A549 (cell line): ENCODE measurements around the gene STRN4. TPM values are rescaled to one million over a fixed set of nuclear protein-coding genes. Genes with fewer than 3 reads are reported as not detected.

Experiments
- ATAC-seq, 2 experiments: fragments of 200-7000 bp in 1 of 2; fragments of >200 bp in 1 of 2; cut with Nextera tagmentation in 1 of 2; cut with Tn5 transposase in 1 of 2; 3 replicates each; pipeline versions ENCODE4 v1.8.0 to v1.9.1; 2018 to 2020; ENCODE audit warnings: mild to moderate bottlenecking in 1 of 2, moderate library complexity in 1 of 2
- CTCF ChIA-PET: fragments of 300-600 bp; sonication (Branson Sonifier 250); formaldehyde crosslinking; extraction: SDS; loops from one replicate; lab custom pipeline; 2021; ENCODE audit warnings: antibody characterized with exemption, inconsistent platforms; lab: Yijun Ruan, JAX
- POLR2A ChIA-PET: fragments of 350-600 bp; formaldehyde crosslinking; extraction: SDS; loops from one replicate; lab custom pipeline; 2021; ENCODE audit warnings: antibody characterized with exemption, inconsistent platforms; lab: Yijun Ruan, JAX
- DNase-seq, 2 experiments: peaks; one replicate each; pipeline versions ENCODE4 v3.0.0 to v3.0.0-alpha.2; 2011 to 2016; ENCODE audit warnings: low read depth in 1 of 2, low spot score in 1 of 2
- FAIRE-seq: peaks from 2 replicates; lab custom pipeline; 2011; peaks lifted over from hg19 to GRCh38; lab: Jason Lieb, UNC
- H3K27ac ChIP-seq, 2 experiments: fragments of >200 bp; sonication (Bioruptor Twin); formaldehyde crosslinking; 3 replicates each; pipeline ENCODE4 v1.5.1; 2016 to 2017
- H3K4me1 ChIP-seq: fragments of >200 bp; sonication (Bioruptor Twin); formaldehyde crosslinking; 3 replicates; pipeline ENCODE4 v1.6.1; 2016
- H3K4me2 ChIP-seq: fragments of >200 bp; sonication (Bioruptor Twin); formaldehyde crosslinking; 3 replicates; pipeline ENCODE4 v1.6.1; 2016
- H3K4me3 ChIP-seq: fragments of >200 bp; sonication (Bioruptor Twin); formaldehyde crosslinking; 3 replicates; pipeline ENCODE4 v1.5.1; 2016
- H3K9me3 ChIP-seq: fragments of >200 bp; sonication (Bioruptor Twin); formaldehyde crosslinking; 3 replicates; pipeline ENCODE4 v1.6.1; 2016
- CBX8 ChIP-seq: fragments of 200-600 bp; sonication (generic); IDR thresholded peaks from 2 replicates; pipeline ENCODE4 v1.6.1; 2016
- EHMT2 ChIP-seq: fragments of 200-600 bp; sonication (generic); IDR thresholded peaks from 2 replicates; pipeline ENCODE4 v1.6.1; 2016; ENCODE audit warnings: antibody characterized with exemption, low read depth, mild to moderate bottlenecking, moderate library complexity
- FOSL2 ChIP-seq, 2 experiments: fragments of 450-650 bp in 1 of 2; fragments of >200 bp in 1 of 2; sonication (Bioruptor Twin) in 1 of 2; formaldehyde crosslinking; IDR thresholded peaks; 2 replicates each; pipeline versions ENCODE4 v1.5.0 to v1.6.1; 2016 to 2020; ENCODE audit warnings: mild to moderate bottlenecking in 1 of 2, moderate library complexity in 1 of 2
- FOXS1 ChIP-seq: fragments of 250-450 bp; sonication (Bioruptor Pico); IDR thresholded peaks from 2 replicates; pipeline ENCODE4 v1.5.0; 2020; ENCODE audit warnings: mild to moderate bottlenecking, moderate library complexity
- GATA3 ChIP-seq: IDR thresholded peaks from 2 replicates; pipeline ENCODE4 v1.6.1; 2012; ENCODE audit warnings: borderline replicate concordance
- HOXB13 ChIP-seq: fragments of 250-450 bp; sonication (Bioruptor Pico); IDR thresholded peaks from 2 replicates; pipeline ENCODE4 v1.5.0; 2020; ENCODE audit warnings: low read depth, mild to moderate bottlenecking, moderate library complexity
- JUN ChIP-seq, 2 experiments: fragments of >200 bp; sonication (Bioruptor Twin); formaldehyde crosslinking; IDR thresholded peaks; 2 replicates in 1 of 2; 3 replicates in 1 of 2; pipeline ENCODE4 v1.6.1; 2016 to 2017
- KDM1A ChIP-seq: fragments of 200-600 bp; sonication (generic); IDR thresholded peaks from 2 replicates; pipeline ENCODE4 v1.6.1; 2016; ENCODE audit warnings: low read depth, mild to moderate bottlenecking
- KDM5A ChIP-seq: fragments of 200-600 bp; sonication (generic); IDR thresholded peaks from 2 replicates; pipeline ENCODE4 v1.6.1; 2016; ENCODE audit warnings: antibody characterized with exemption, mild to moderate bottlenecking
- MAFK ChIP-seq: fragments of 450-650 bp; IDR thresholded peaks from 2 replicates; pipeline ENCODE4 v1.6.1; 2014; ENCODE audit not compliant: partially characterized antibody
- PHF8 ChIP-seq: fragments of 200-600 bp; sonication (generic); IDR thresholded peaks from 2 replicates; pipeline ENCODE4 v1.6.1; 2016; ENCODE audit warnings: low read depth, mild to moderate bottlenecking, antibody characterized with exemption, moderate library complexity, borderline replicate concordance
- RFX5 ChIP-seq: fragments of 450-650 bp; IDR thresholded peaks from 2 replicates; pipeline ENCODE4 v1.7.1; 2014; ENCODE audit warnings: antibody characterized with exemption, mild to moderate bottlenecking, moderate library complexity
- SMC3 ChIP-seq: fragments of >200 bp; sonication (Bioruptor Twin); formaldehyde crosslinking; IDR thresholded peaks from 3 replicates; pipeline ENCODE4 v1.6.1; 2018; ENCODE audit warnings: inconsistent platforms
- TFCP2L1 ChIP-seq: fragments of 250-450 bp; sonication (Bioruptor Pico); IDR thresholded peaks from 2 replicates; pipeline ENCODE4 v1.5.0; 2021; ENCODE audit warnings: mild to moderate bottlenecking
- TP53 ChIP-seq: fragments of 250-450 bp; sonication (Bioruptor Pico); IDR thresholded peaks from 2 replicates; pipeline ENCODE4 v1.5.0; 2021; ENCODE audit warnings: mild to moderate bottlenecking, moderate library complexity
- ZNF302 ChIP-seq: fragments of 250-450 bp; sonication (Bioruptor Pico); IDR thresholded peaks from 2 replicates; pipeline ENCODE4 v1.9.0; 2021; ENCODE audit warnings: inconsistent platforms, mild to moderate bottlenecking, moderate library complexity
- WGBS: methylation state at CpG from one replicate; pipeline ENCODE4 v1.1.6; 2017; ENCODE audit errors: missing lambda C conversion rate; 5-methylcytosine and 5-hydroxymethylcytosine counted together
- polyA plus RNA-seq, 4 experiments: library from polyadenylated mRNA; depleted of rRNA in 3 of 4; stranded (reverse); fragments of >200 nt; fragmentation: RNase III in 1 of 4; extraction: RNeasy Plus Mini Kit Qiagen cat#74134 plus additional on column Dnase treatment in 1 of 4; gene quantifications; 2 replicates in 3 of 4; 3 replicates in 1 of 4; pipeline ENCODE4 v1.2.3, GENCODE V29; 2011 to 2017
- TF ChIP-seq, protein P1 (sequence below): IDR thresholded peaks from 2 replicates; pipeline ENCODE4 v1.6.1; 2012
- TF ChIP-seq, protein P2 (sequence below): fragments of 250-450 bp; sonication (Bioruptor Pico); IDR thresholded peaks from 2 replicates; pipeline ENCODE4 v1.5.0; 2020; ENCODE audit warnings: low read depth, mild to moderate bottlenecking, moderate library complexity

The STRN4 gene
- polyA plus RNA-seq, 2 of the 4 experiments (the other 2 are of a cell fraction), result 62.8 to 70.0 TPM

DNA sequence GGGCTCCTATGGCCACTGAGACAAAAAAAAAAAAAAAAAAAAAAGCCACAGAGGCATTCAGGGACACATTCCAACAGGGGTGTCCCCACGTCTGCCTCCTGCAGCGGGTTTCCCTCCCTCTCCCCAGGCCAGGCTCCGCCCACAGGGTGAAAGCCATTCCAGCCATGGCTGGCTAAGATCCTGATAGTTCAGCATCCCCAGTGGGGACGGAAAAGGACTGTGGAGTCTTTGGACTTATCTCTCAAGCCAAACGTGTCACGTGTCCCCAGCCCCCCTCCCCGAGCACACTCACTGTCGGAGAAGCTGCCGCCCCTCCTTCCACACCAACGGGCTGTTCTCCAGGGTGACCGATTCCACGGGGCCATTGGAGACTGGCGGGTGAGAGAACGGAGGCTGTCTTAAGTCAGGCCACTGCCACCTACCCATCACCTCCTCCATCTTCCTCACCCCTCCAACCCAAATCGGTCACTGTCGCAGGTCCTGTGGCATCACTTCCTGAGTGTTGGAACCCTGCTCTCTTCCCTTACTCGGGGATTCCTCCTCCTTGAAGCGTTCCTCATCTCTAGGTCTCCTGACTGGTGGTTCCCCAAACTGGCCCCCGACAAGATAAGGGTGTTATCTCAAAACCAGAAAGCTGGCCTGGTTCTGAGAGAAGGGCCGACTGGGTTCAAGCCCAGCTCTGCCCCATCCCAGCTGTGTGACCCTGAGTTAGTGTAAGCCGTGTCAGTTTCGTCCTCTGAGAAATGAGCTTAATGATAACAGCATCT lies 9.5 kb downstream of the STRN4 start:
- Histone ChIP-seq H3K4me3 (no peak overlapping the region), H3K9me3 (no peaks in the 10 kb centered on the region), H3K4me1 (peaks cover 24% of the 10 kb centered on the region), H3K4me2 (no peak overlapping the region), H3K27ac (no peak overlapping the region)
- WGBS, result 90% methylated on average over 22 of the region's 22 CpGs
- no peak for ATAC-seq
- TF ChIP-seq, protein P1, sequence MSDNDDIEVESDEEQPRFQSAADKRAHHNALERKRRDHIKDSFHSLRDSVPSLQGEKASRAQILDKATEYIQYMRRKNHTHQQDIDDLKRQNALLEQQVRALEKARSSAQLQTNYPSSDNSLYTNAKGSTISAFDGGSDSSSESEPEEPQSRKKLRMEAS, result no peak
- TF ChIP-seq TP53 (CRISPR knock-in tag), result no peak
- TF ChIP-seq TFCP2L1 (CRISPR knock-in tag), result no peak
- TF ChIP-seq EHMT2, result no peak
- no peak for TF ChIP-seq CBX8
- TF ChIP-seq FOXS1 (CRISPR knock-in tag), result no peak
- TF ChIP-seq FOSL2 (IDR thresholded peaks at IDR 0.05), result no peak
- TF ChIP-seq FOSL2 (CRISPR knock-in tag; IDR thresholded peaks at IDR 0.05), result no peak
- TF ChIP-seq KDM5A, result no peak
- TF ChIP-seq JUN (IDR thresholded peaks at IDR 0.05), result no peak
- TF ChIP-seq SMC3, result no peak
- no peak for FAIRE-seq
- ChIA-PET POLR2A (no interaction called here), CTCF (interaction anchor here (0.8 to 12.9 kb wide), 13 partner anchors 8 to 104 kb away, joined by 3 to 205 read pairs (median 4); partner anchors contain the start of gene DACT3)
- DNase-seq, result no peak

DNA sequence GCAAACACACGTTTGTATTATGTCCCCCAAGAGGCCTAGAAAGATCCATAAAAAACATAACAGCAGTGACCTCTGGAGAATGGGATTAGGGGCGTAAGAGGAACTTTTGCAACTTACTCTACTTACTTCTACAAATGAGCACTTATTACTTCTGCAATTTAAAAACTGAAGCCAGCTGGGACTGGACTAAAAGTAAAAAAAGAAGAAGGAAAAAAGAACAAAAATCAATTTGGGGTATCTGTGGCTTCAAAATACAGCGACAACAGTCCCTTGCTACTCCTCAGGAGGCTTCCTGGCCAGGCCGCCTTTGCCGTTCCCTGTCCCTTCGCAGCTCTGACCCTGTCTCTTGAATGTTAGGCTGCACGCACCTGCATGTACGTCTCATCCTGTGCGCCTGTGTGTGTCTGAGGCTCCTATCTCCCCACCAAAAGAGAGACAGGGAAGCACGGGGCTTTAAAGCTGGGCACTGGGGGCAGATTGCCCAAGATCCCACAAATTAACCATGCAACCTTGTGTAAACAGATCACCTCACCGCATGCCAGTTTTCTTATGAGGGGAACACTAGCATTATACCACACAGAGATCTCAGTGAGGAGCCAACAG lies 12.5 kb downstream of the STRN4 start:
- ChIA-PET POLR2A (no interaction called here), CTCF (interaction anchor here (0.9 to 12.9 kb wide), 8 partner anchors 5 to 107 kb away, joined by 3 to 205 read pairs (median 12); partner anchors contain the start of genes DACT3 and FKRP)
- 87% methylated on average over 11 of the region's 11 CpGs for WGBS
- peaks cover 43% of the 10 kb centered on the region for H3K4me1 ChIP-seq
- DNase-seq (no peak), ATAC-seq (no peak), FAIRE-seq (no peak)
- no peak overlapping the region for H3K4me3 ChIP-seq
- TF ChIP-seq PHF8 (no peak), HOXB13 (CRISPR knock-in tag) (no peak), GATA3 (no peak), MAFK (peak; percentile 0), RFX5 (no peak), KDM1A (no peak), ZNF302 (CRISPR knock-in tag) (no peak)
- TF ChIP-seq, protein P2, sequence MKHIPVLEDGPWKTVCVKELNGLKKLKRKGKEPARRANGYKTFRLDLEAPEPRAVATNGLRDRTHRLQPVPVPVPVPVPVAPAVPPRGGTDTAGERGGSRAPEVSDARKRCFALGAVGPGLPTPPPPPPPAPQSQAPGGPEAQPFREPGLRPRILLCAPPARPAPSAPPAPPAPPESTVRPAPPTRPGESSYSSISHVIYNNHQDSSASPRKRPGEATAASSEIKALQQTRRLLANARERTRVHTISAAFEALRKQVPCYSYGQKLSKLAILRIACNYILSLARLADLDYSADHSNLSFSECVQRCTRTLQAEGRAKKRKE (CRISPR knock-in tag), result no peak
- H3K4me2 ChIP-seq, result no peak overlapping the region
- no peaks in the 10 kb centered on the region for H3K9me3 ChIP-seq
- no peak overlapping the region for H3K27ac ChIP-seq

DNA sequence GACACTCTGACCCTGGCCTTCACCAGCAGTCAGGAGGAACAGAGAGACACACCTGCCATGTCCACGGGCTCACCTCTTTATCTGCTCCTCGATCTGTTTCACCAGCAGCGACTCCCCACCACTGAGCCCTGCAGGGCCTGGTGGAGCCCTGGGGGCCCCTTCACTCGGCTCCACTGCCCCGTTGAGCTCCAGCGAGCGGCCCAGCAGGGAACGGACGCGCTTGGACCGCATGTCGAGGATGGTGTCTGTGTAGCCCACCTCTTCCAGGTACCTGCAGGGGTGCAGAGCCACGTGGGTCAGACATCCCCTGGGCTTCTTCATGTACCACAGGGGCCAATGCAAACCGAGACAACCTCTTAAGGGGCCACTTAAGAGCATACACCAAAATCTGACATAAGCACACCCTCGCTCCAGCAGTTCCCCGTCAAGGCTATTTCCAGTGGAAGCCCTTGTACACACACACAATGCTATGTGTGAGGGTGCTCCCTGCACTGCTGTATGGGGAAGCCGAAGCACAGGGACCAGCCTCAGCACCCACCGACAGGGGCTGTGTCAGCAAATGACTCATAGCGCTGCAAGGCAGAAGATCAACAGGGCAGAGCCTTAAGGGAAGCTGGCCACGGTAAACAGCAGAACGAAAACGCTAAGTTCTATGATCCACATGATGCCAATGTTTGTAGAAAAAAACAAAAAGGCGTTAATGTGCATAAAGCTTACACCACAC lies 13.1 kb downstream of the STRN4 start:
- H3K4me2 ChIP-seq, result no peak overlapping the region
- H3K4me3 ChIP-seq, result no peak overlapping the region
- no peak for FAIRE-seq
- WGBS, result 80% methylated on average over 23 of the region's 23 CpGs
- peaks cover 43% of the 10 kb centered on the region for H3K4me1 ChIP-seq
- CTCF ChIA-PET, result interaction anchor here (1.3 to 12.9 kb wide), 6 partner anchors 5 to 107 kb away, joined by 6 to 205 read pairs (median 64); partner anchors contain the start of genes DACT3 and FKRP
- TF ChIP-seq CBX8 (no peak), FOSL2 (IDR thresholded peaks at IDR 0.05) (no peak), FOSL2 (CRISPR knock-in tag; IDR thresholded peaks at IDR 0.05) (peak; percentile 67), MAFK (peak; percentile 42)
- POLR2A ChIA-PET, result no interaction called here
- H3K9me3 ChIP-seq, result no peaks in the 10 kb centered on the region
- DNase-seq, result peak in 1 of 2 experiments; percentile 47
- 0 out of 6 replicates have a peak, but pooled peaks of 1 of the 2 experiments have one; percentile 7 for ATAC-seq
- H3K27ac ChIP-seq, result no peak overlapping the region; a peak in 1 of 6 replicates
